Suppressor macrophage treated with lipopolysaccharide for 1 hour (primary cell): ENCODE data around the gene AAGAB.
"Not testable (repeated sequence)": the region's sequence is repeated elsewhere in the genome, so short reads cannot be mapped to it uniquely, and the experiment has no call there.

Source experiments
- DNase-seq, 3 donors: peaks; one replicate each; pipeline ENCODE4 v3.0.0-alpha.2; 2020 to 2022

The AAGAB gene

GRCh38 chr15:67254238-67255175, at the start of gene AAGAB, which contains the start of gene IQCH:
AAGAB (minus strand) TSS chr15:67254661; CDS start chr15:67254631, 30 bp downstream.
IQCH (plus strand) TSS chr15:67254786; CDS start chr15:67254897, 111 bp downstream.
- DNase-seq: peak; percentile 98 to 99 (median 98)

GRCh38 chr15:67303490-67304363, 49.3 kb upstream of the AAGAB start:
- peak; percentile 17 to 46 (median 38) for DNase-seq

- DNase-seq: no peak
Observed at GRCh38 chr15:67300266-67301025, 46.0 kb upstream of the AAGAB start.

GRCh38 chr15:67296684-67297083, 42.2 kb upstream of the AAGAB start:
- DNase-seq: no peak

- peak in 2 of 3 donors; percentile 9 to 10 for DNase-seq
Observed at GRCh38 chr15:67296188-67296587, 41.7 kb upstream of the AAGAB start.

- DNase-seq: no peak
Observed at GRCh38 chr15:67290319-67290718, 35.9 kb upstream of the AAGAB start.

- DNase-seq: not testable (repeated sequence)
Observed at GRCh38 chr15:67286400-67286799, 31.9 kb upstream of the AAGAB start.

- DNase-seq: not testable (repeated sequence)
Observed at GRCh38 chr15:67285625-67286024, 31.2 kb upstream of the AAGAB start.

- DNase-seq: no peak
Observed at GRCh38 chr15:67281714-67282113, 27.3 kb upstream of the AAGAB start.

- DNase-seq: no peak
Observed at GRCh38 chr15:67280217-67280616, 25.8 kb upstream of the AAGAB start.

- DNase-seq: no peak
Observed at GRCh38 chr15:67276666-67277065, 22.2 kb upstream of the AAGAB start.

- no peak for DNase-seq
Observed at GRCh38 chr15:67274236-67274635, 19.8 kb upstream of the AAGAB start.

- DNase-seq: no peak
Observed at GRCh38 chr15:67267951-67268941, 13.8 kb upstream of the AAGAB start.

- DNase-seq: no peak
Observed at GRCh38 chr15:67267440-67267839, 13.0 kb upstream of the AAGAB start.

GRCh38 chr15:67266870-67267269, 12.4 kb upstream of the AAGAB start:
- DNase-seq: no peak

GRCh38 chr15:67259806-67260205, 5.3 kb upstream of the AAGAB start:
- DNase-seq: no peak

GRCh38 chr15:67259379-67259778, 4.9 kb upstream of the AAGAB start:
- DNase-seq: no peak

- DNase-seq: not testable (repeated sequence)
Observed at GRCh38 chr15:67258412-67258811, 4.0 kb upstream of the AAGAB start.

GRCh38 chr15:67256051-67256450, 1.6 kb upstream of the AAGAB start:
- DNase-seq: no peak

GRCh38 chr15:67253549-67254237, 768 bp downstream of the AAGAB start:
- DNase-seq: peak in 2 of 3 donors; percentile 10 to 22

- DNase-seq: no peak
Observed at GRCh38 chr15:67253101-67253500, 1.4 kb downstream of the AAGAB start.
